Omental fat pad (tissue), 4 donors: ENCODE data around the gene KRT27. TPM values are rescaled to one million over a fixed set of nuclear protein-coding genes. Genes with fewer than 3 reads are reported as not detected.
A peak's percentile ranks its signal among the peaks of the same experiment; 100 is the strongest.

ENCODE experiments used
- ATAC-seq: fragments of 150-250 bp; one replicate; pipeline ENCODE4 v1.9.1; 2016; ENCODE audit warnings: mild to moderate bottlenecking, moderate library complexity; ENCODE audit not compliant: low FRiP score
- DNase-seq: peaks from one replicate; pipeline ENCODE4 v3.0.0-alpha.2; 2019; ENCODE audit warnings: low spot score
- CTCF ChIP-seq, 3 donors: fragments of 450-650 bp; IDR thresholded peaks; one replicate each; pipeline ENCODE4 v1.5.1; 2016 to 2017; ENCODE audit warnings: antibody characterized with exemption in 3 of 3, mild to moderate bottlenecking in 3 of 3, moderate library complexity in 2 of 3
- total RNA-seq, 4 donors: library from RNA; depleted of rRNA; stranded (reverse); fragments of >200 nt; gene quantifications; one replicate each; pipeline ENCODE4 v1.1.0, GENCODE V29; 2016

Gene KRT27
- total RNA-seq, 4 donors from 2014 or later, result not detected

- ATAC-seq, result no peak
Observed at GRCh38 chr17:40822132-40822812, 39.9 kb upstream of the KRT27 start, which contains the start of gene KRT10. Gene KRT10 (minus strand): TSS chr17:40822614. CDS start chr17:40822585, 29 bp downstream.

DNA sequence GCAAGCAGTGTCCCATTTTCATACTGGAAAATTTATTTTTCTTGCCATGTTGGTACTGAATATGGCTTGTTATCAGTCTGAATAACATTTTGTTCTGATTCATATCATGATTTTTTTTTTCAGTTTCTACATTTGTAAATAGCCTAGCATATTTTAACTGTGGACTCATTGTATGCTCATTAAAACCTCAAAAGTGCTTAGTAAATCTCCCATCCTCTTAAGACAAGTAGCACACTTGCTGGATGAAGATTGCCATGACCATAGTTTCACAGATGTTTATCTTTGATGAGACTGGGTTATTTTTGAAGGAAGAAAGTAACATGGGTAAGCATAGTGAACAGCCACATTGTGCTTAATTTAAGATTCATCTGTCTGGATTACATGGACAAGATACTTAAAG lies 39.2 kb upstream of the KRT27 start:
- no peak for TF ChIP-seq CTCF (IDR thresholded peaks at IDR 0.05)
- no peak for ATAC-seq
- DNase-seq, result no peak

More at GRCh38 chr17:40822132-40822812, 39.9 kb upstream of the KRT27 start, which contains the start of gene KRT10:
- no peak for DNase-seq
- no peak for TF ChIP-seq CTCF (IDR thresholded peaks at IDR 0.05)

DNA sequence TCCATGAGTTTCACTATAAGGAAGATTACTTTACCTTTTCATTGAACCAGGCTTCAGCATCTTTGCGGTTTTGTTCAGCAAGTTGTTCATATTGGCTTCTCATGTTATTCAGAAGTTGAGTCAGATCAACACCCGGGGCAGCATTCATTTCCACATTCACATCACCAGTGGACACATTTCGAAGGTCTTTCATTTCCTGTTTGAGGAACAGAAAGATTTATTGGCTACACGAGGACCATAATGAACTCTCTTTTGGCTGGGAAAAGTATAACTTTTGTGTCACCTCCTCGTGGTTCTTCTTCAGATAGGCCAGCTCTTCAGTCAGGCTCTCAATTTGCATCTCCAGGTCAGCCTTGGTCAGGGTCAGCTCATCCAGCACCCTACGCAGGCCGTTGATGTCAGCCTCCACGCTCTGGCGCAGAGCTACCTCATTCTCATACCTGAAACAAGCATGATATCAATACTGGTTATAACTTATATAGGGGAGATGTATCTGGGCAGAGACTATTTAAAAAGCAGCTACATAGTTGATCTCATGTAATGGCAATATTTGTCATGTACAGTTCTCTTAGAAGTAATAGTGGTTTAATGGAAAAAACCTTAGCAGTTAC lies 38.0 kb upstream of the KRT27 start:
- TF ChIP-seq CTCF (IDR thresholded peaks at IDR 0.05), result no peak
- DNase-seq, result no peak
- no peak for ATAC-seq

DNA sequence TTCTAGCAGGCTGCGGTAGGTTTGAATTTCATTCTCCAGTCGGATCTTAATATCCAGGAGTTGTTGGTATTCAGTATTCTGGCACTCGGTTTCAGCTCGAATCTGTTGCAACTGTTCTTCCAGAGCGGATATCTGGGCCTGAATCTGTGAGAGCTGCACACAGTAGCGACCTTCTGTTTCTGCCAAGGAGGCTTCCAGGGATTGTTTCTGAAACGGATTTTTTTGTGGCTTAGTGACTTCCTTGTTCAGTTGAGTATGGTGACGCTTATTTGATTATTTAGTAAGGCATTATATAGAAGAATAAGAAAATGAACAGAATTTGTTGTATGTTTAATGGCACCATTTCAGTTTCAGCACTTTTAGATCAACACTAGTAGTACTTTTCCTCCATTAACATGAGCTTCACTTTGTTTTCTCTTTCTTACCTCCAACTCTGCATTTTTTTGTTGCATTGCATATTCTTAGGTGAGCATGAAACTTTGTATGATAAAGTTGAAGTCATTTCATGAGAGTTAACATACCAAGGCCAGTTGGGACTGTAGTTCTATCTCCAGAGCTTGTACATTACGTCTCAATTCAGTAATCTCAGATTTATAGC lies 37.3 kb upstream of the KRT27 start:
- no peak for DNase-seq
- no peak for TF ChIP-seq CTCF (IDR thresholded peaks at IDR 0.05)
- ATAC-seq, result no peak

DNA sequence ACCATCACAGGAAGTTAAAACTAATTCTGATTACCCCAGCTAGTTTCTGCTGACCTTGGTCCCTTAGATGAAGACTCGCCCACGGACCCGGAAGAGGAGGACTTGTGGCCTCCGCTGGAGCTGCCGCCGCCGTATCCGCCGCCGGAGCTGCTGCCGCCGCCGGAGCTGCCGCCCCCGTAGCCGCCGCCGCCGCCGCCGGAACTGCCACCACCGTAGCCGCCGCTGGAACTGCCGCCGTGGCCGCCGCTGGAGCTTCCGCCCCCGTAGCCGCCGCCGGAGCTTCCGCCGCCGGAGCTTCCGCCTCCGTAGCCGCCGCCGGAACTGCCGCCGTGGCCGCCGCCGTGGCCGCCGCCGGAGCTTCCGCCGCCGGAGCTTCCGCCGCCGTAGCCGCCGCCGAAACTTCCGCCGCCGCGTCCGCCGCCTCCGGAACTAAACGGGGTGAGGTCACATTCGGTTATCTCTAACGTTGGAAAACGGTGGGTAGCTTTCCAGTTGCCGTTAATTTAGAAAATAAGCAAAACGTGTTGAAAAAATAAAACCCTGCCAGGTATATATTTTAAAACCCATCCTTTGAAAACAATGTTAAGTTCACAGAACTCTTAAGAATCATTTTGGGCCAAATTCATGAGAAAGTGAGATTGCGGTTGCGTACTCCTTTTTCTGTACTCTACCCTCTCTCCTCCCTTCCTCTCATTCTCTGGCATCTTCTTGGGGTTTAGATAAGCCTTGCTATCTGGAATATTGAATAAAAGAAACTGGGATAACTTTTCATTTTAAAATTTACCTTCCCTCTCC lies 36.6 kb upstream of the KRT27 start:
- peak; percentile 95 for ATAC-seq
- peak; percentile 32 for DNase-seq
- no peak for TF ChIP-seq CTCF (IDR thresholded peaks at IDR 0.05)

GRCh38 chr17:40818343-40818732 lies 36.0 kb upstream of the KRT27 start:
- ATAC-seq, result no peak
- DNase-seq, result no peak
- no peak for TF ChIP-seq CTCF (IDR thresholded peaks at IDR 0.05)
